Measurements from ENCODE around the gene ECI1.

GRCh38 chr16:2273484-2273883, 22.1 kb upstream of the ECI1 start:
- no peak for TF ChIP-seq CTCF (IDR thresholded peaks at IDR 0.05)
- no peak for TF ChIP-seq EZH2 (IDR thresholded peaks at IDR 0.05)
- TF ChIP-seq EZH2phosphoT487 (IDR thresholded peaks at IDR 0.05) = no peak

Data from neural progenitor cell (in vitro differentiated cells).